Subcutaneous preadipocyte (primary cell): Measurements from ENCODE around the gene OLIG1. TPM values are rescaled to one million over a fixed set of nuclear protein-coding genes. Genes with fewer than 3 reads are reported as not detected.

ENCODE experiments used
- total RNA-seq: library from RNA; depleted of rRNA; stranded (reverse); fragments of >200 nt; gene quantifications from 2 replicates; pipeline ENCODE4 v1.2.3, GENCODE V29; 2012

The OLIG1 gene, protein sequence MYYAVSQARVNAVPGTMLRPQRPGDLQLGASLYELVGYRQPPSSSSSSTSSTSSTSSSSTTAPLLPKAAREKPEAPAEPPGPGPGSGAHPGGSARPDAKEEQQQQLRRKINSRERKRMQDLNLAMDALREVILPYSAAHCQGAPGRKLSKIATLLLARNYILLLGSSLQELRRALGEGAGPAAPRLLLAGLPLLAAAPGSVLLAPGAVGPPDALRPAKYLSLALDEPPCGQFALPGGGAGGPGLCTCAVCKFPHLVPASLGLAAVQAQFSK
- not detected in 2 replicates for total RNA-seq

DNA sequence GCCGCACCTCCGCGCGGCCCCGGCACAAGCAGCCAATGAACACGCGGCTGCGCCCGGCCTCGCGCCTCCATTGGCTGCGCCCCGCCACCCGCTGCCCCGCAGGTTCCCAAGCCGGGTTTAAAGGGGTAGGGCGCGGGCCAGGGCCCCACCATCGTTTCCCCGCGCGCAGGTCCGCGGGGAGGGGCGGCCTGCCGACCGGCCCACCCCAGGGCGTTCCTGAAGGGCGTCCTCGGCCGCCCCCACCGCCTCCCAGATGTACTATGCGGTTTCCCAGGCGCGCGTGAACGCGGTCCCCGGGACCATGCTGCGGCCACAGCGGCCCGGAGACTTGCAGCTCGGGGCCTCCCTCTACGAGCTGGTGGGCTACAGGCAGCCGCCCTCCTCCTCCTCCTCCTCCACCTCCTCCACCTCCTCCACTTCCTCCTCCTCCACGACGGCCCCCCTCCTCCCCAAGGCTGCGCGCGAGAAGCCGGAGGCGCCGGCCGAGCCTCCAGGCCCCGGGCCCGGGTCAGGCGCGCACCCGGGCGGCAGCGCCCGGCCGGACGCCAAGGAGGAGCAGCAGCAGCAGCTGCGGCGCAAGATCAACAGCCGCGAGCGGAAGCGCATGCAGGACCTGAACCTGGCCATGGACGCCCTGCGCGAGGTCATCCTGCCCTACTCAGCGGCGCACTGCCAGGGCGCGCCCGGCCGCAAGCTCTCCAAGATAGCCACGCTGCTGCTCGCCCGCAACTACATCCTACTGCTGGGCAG lies at the start of gene OLIG1:
Gene OLIG1, plus strand, starts transcription at position 148 of the 750 bp plus-strand sequence. Its CDS starts 106 bp downstream, at position 254.

DNA sequence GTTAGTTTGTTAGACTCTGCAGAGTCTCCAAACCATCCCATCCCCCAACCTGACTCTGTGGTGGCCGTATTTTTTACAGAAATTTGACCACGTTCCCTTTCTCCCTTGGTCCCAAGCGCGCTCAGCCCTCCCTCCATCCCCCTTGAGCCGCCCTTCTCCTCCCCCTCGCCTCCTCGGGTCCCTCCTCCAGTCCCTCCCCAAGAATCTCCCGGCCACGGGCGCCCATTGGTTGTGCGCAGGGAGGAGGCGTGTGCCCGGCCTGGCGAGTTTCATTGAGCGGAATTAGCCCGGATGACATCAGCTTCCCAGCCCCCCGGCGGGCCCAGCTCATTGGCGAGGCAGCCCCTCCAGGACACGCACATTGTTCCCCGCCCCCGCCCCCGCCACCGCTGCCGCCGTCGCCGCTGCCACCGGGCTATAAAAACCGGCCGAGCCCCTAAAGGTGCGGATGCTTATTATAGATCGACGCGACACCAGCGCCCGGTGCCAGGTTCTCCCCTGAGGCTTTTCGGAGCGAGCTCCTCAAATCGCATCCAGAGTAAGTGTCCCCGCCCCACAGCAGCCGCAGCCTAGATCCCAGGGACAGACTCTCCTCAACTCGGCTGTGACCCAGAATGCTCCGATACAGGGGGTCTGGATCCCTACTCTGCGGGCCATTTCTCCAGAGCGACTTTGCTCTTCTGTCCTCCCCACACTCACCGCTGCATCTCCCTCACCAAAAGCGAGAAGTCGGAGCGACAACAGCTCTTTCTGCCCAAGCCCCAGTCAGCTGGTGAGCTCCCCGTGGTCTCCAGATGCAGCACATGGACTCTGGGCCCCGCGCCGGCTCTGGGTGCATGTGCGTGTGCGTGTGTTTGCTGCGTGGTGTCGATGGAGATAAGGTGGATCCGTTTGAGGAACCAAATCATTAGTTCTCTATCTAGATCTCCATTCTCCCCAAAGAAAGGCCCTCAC lies 44.2 kb upstream of the OLIG1 start, which contains the start of gene OLIG2:
Gene OLIG2, plus strand, starts transcription at position 447 of the 954 bp plus-strand sequence. CDS start 928 bp downstream, outside the sequence.

Other genes with a start within 250 kb of the OLIG1 start
- gene OLIG2, start 44.2 kb upstream of the OLIG1 start, total RNA-seq, result not detected in 2 replicates
- 2.3 and 3.7 TPM in 2 replicates for gene IFNAR2, start 159.8 kb downstream of the OLIG1 start, total RNA-seq
- gene IL10RB, start 196.2 kb downstream of the OLIG1 start, total RNA-seq, result 35.6 and 37.3 TPM in 2 replicates